CD4-positive, alpha-beta memory T cell (primary cell): Measurements from ENCODE around the gene ABCA13. TPM values are rescaled to one million over a fixed set of nuclear protein-coding genes. Genes with fewer than 3 reads are reported as not detected.

Experiments used
- CTCF ChIA-PET: fragments of 350-600 bp; sonication (Branson Sonifier 250); formaldehyde crosslinking; loops from one replicate; lab custom pipeline; 2021; ENCODE audit warnings: inconsistent platforms; ENCODE audit not compliant: partially characterized antibody; lab: Charles Lee
- POLR2A ChIA-PET: fragments of 350-600 bp; sonication (Branson Sonifier 250); formaldehyde crosslinking; loops from one replicate; lab custom pipeline; 2021; ENCODE audit not compliant: partially characterized antibody; lab: Charles Lee
- DNase-seq, 5 donors: peaks; one replicate each; pipeline versions ENCODE4 v3.0.0 to v3.0.0-alpha.2; 2020 to 2022; ENCODE audit warnings: mixed read lengths in 1 of 5
- H3K27ac ChIP-seq: one replicate; pipeline ENCODE4 v1.7.0; 2013; ENCODE audit warnings: low read depth, low read length
- H3K27me3 ChIP-seq: 2 replicates; pipeline ENCODE4 v1.7.0; 2013; ENCODE audit warnings: mild to moderate bottlenecking, low read length, moderate library complexity; ENCODE audit not compliant: insufficient read depth
- H3K36me3 ChIP-seq: 2 replicates; pipeline ENCODE4 v1.7.0; 2013; ENCODE audit warnings: mild to moderate bottlenecking, low read length, moderate library complexity; ENCODE audit not compliant: insufficient read depth
- H3K4me1 ChIP-seq: 2 replicates; pipeline ENCODE4 v1.7.0; 2013; ENCODE audit warnings: mild to moderate bottlenecking, low read length, moderate library complexity; ENCODE audit not compliant: insufficient read depth
- H3K4me3 ChIP-seq, 2 donors: one replicate each; pipeline ENCODE4 v1.7.0; 2013; ENCODE audit warnings: low read length in 2 of 2, mild to moderate bottlenecking in 1 of 2
- H3K9me3 ChIP-seq, 2 donors: one replicate each; pipeline ENCODE4 v1.7.0; 2013; ENCODE audit warnings: low read length in 2 of 2, control low read depth in 1 of 2; ENCODE audit not compliant: control insufficient read depth in 1 of 2
- H3K27ac Mint-ChIP-seq, 7 donors: one replicate each; pipeline ENCODE4 v1.8.0; 2020 to 2021; ENCODE audit warnings: mixed read lengths in 7 of 7, mild to moderate bottlenecking in 6 of 7, inconsistent platforms in 3 of 7, moderate library complexity in 3 of 7
- H3K27me3 Mint-ChIP-seq, 2 donors: one replicate each; pipeline ENCODE4 v1.8.0; 2020 to 2021; ENCODE audit warnings: mixed read lengths in 2 of 2
- H3K36me3 Mint-ChIP-seq, 2 donors: one replicate each; pipeline ENCODE4 v1.8.0; 2020 to 2021; ENCODE audit warnings: mixed read lengths in 2 of 2, inconsistent platforms in 1 of 2, mild to moderate bottlenecking in 1 of 2
- H3K4me1 Mint-ChIP-seq, 4 donors: one replicate each; pipeline ENCODE4 v1.8.0; 2020 to 2021; ENCODE audit warnings: mixed read lengths in 4 of 4, mild to moderate bottlenecking in 1 of 4
- H3K4me3 Mint-ChIP-seq, 8 donors: one replicate each; pipeline ENCODE4 v1.8.0; 2020 to 2021; ENCODE audit warnings: mixed read lengths in 8 of 8, mild to moderate bottlenecking in 7 of 8, moderate library complexity in 6 of 8, inconsistent platforms in 3 of 8
- H3K9me3 Mint-ChIP-seq, 8 donors: one replicate each; pipeline ENCODE4 v1.8.0; 2020 to 2021; ENCODE audit warnings: mixed read lengths in 8 of 8, mild to moderate bottlenecking in 5 of 8, inconsistent platforms in 3 of 8, moderate library complexity in 1 of 8
- intact Hi-C: fragments of 100-400 bp; cut with micrococcal nuclease; formaldehyde crosslinking; loops from one replicate; pipeline ENCODE4 v1.15.1; 2023
- polyA plus RNA-seq, 2 donors: library from polyadenylated mRNA; unstranded; fragments of 300-500 nt; fragmentation: Illumina TruSeq; gene quantifications; one replicate each; pipeline ENCODE4 v1.2.3, GENCODE V29; 2021
- total RNA-seq, 2 experiments: library from RNA; stranded (reverse); gene quantifications; one replicate each; pipeline ENCODE4 v1.2.3, GENCODE V29; 2021

ABCA13 gene
- total and polyA plus RNA-seq, 4 experiments from 2014 or later: not detected

- Mint-ChIP-seq H3K4me1 (no peaks in the 10 kb centered on the region), H3K4me3 (no peak overlapping the region), H3K27me3 (peaks cover 0 to 10% of the 10 kb centered on the region in 2 donors), H3K9me3 (peaks cover 0 to 4% (median 0%) of the 10 kb centered on the region in 8 donors), H3K27ac (no peak overlapping the region), H3K36me3 (no peaks in the 10 kb centered on the region)
- Histone ChIP-seq H3K27ac (no peak overlapping the region), H3K9me3 (no peaks in the 10 kb centered on the region), H3K36me3 (no peaks in the 10 kb centered on the region), H3K27me3 (no peaks in the 10 kb centered on the region), H3K4me1 (no peaks in the 10 kb centered on the region), H3K4me3 (no peak overlapping the region)
- intact Hi-C loops: no loop called here
- no peak for DNase-seq
- POLR2A ChIA-PET: no interaction called here
- CTCF ChIA-PET: no interaction called here
These were observed 134.4 kb downstream of the ABCA13 start for GRCh38 chr7:48305661-48306060.

- Histone ChIP-seq H3K4me3 (no peak overlapping the region), H3K27ac (no peak overlapping the region), H3K4me1 (no peaks in the 10 kb centered on the region), H3K9me3 (no peaks in the 10 kb centered on the region), H3K36me3 (no peaks in the 10 kb centered on the region), H3K27me3 (no peaks in the 10 kb centered on the region)
- Mint-ChIP-seq H3K27me3 (peaks cover 0 to 8% of the 10 kb centered on the region in 2 donors), H3K4me1 (no peaks in the 10 kb centered on the region), H3K36me3 (no peaks in the 10 kb centered on the region), H3K9me3 (peaks cover 0 to 4% (median 0%) of the 10 kb centered on the region in 8 donors), H3K4me3 (no peak overlapping the region), H3K27ac (no peak overlapping the region)
- intact Hi-C loops: no loop called here
- CTCF ChIA-PET: interaction anchor here (1.0 kb wide), 1 partner anchor 8 kb away, joined by 3 read pairs; no protein-coding TSS in a partner anchor
- no peak for DNase-seq
- POLR2A ChIA-PET: no interaction called here
These were observed 135.9 kb downstream of the ABCA13 start for GRCh38 chr7:48307041-48307714.

- Mint-ChIP-seq H3K4me3 (no peak overlapping the region), H3K27ac (no peak overlapping the region), H3K9me3 (no peaks in the 10 kb centered on the region), H3K27me3 (peaks cover 0 to 7% of the 10 kb centered on the region in 2 donors), H3K4me1 (no peaks in the 10 kb centered on the region), H3K36me3 (no peaks in the 10 kb centered on the region)
- ChIA-PET POLR2A (no interaction called here), CTCF (interaction anchor here (1.8 kb wide), 1 partner anchor 10 kb away, joined by 5 read pairs; no protein-coding TSS in a partner anchor)
- Histone ChIP-seq H3K27me3 (no peaks in the 10 kb centered on the region), H3K9me3 (no peaks in the 10 kb centered on the region), H3K4me3 (no peak overlapping the region), H3K27ac (no peak overlapping the region), H3K36me3 (no peaks in the 10 kb centered on the region), H3K4me1 (no peaks in the 10 kb centered on the region)
- intact Hi-C loops: no loop called here
- DNase-seq: no peak
These were observed 138.5 kb downstream of the ABCA13 start for GRCh38 chr7:48309720-48310119.

GRCh38 chr7:48311464-48312100 lies 140.3 kb downstream of the ABCA13 start:
- no peaks in the 10 kb centered on the region for H3K4me1 Mint-ChIP-seq
- no peak overlapping the region for H3K27ac ChIP-seq
- DNase-seq: no peak
- H3K27me3 Mint-ChIP-seq: no peaks in the 10 kb centered on the region
- no peaks in the 10 kb centered on the region for H3K9me3 ChIP-seq
- ChIA-PET CTCF (interaction anchor here (1.8 kb wide), 1 partner anchor 12 kb away, joined by 5 read pairs; no protein-coding TSS in a partner anchor), POLR2A (no interaction called here)
- H3K27ac Mint-ChIP-seq: no peak overlapping the region
- no peak overlapping the region for H3K4me3 ChIP-seq
- intact Hi-C loops: no loop called here
- no peaks in the 10 kb centered on the region for H3K36me3 ChIP-seq
- H3K4me1 ChIP-seq: no peaks in the 10 kb centered on the region
- no peaks in the 10 kb centered on the region for H3K27me3 ChIP-seq
- no peak overlapping the region for H3K4me3 Mint-ChIP-seq
- no peaks in the 10 kb centered on the region for H3K9me3 Mint-ChIP-seq
- H3K36me3 Mint-ChIP-seq: no peaks in the 10 kb centered on the region

GRCh38 chr7:48312151-48312550 lies 140.9 kb downstream of the ABCA13 start:
- no peaks in the 10 kb centered on the region for H3K9me3 ChIP-seq
- ChIA-PET CTCF (no interaction called here), POLR2A (no interaction called here)
- H3K27ac Mint-ChIP-seq: no peak overlapping the region
- no peak for DNase-seq
- intact Hi-C loops: no loop called here
- H3K4me3 ChIP-seq: no peak overlapping the region
- no peak overlapping the region for H3K27ac ChIP-seq
- no peaks in the 10 kb centered on the region for H3K4me1 ChIP-seq
- H3K9me3 Mint-ChIP-seq: no peaks in the 10 kb centered on the region
- no peaks in the 10 kb centered on the region for H3K27me3 ChIP-seq
- no peaks in the 10 kb centered on the region for H3K36me3 Mint-ChIP-seq
- H3K36me3 ChIP-seq: no peaks in the 10 kb centered on the region
- H3K4me3 Mint-ChIP-seq: no peak overlapping the region
- H3K4me1 Mint-ChIP-seq: no peaks in the 10 kb centered on the region
- H3K27me3 Mint-ChIP-seq: no peaks in the 10 kb centered on the region

- Histone ChIP-seq H3K27ac (no peak overlapping the region), H3K9me3 (no peaks in the 10 kb centered on the region), H3K4me1 (no peaks in the 10 kb centered on the region), H3K27me3 (no peaks in the 10 kb centered on the region), H3K4me3 (no peak overlapping the region), H3K36me3 (no peaks in the 10 kb centered on the region)
- H3K4me3 Mint-ChIP-seq: no peak overlapping the region
- peaks cover 0 to 5% of the 10 kb centered on the region in 2 donors for H3K27me3 Mint-ChIP-seq
- POLR2A ChIA-PET: no interaction called here
- CTCF ChIA-PET: no interaction called here
- intact Hi-C loops: no loop called here
- H3K27ac Mint-ChIP-seq: no peak overlapping the region
- H3K9me3 Mint-ChIP-seq: no peaks in the 10 kb centered on the region
- no peaks in the 10 kb centered on the region for H3K4me1 Mint-ChIP-seq
- no peak for DNase-seq
- H3K36me3 Mint-ChIP-seq: no peaks in the 10 kb centered on the region
These were observed 145.5 kb downstream of the ABCA13 start for GRCh38 chr7:48316768-48317167.

GRCh38 chr7:48317360-48317759 lies 146.1 kb downstream of the ABCA13 start:
- Histone ChIP-seq H3K9me3 (no peaks in the 10 kb centered on the region), H3K4me1 (no peaks in the 10 kb centered on the region), H3K4me3 (no peak overlapping the region), H3K27ac (no peak overlapping the region), H3K36me3 (no peaks in the 10 kb centered on the region), H3K27me3 (no peaks in the 10 kb centered on the region)
- H3K27ac Mint-ChIP-seq: no peak overlapping the region
- no peak for DNase-seq
- no peak overlapping the region for H3K4me3 Mint-ChIP-seq
- POLR2A ChIA-PET: no interaction called here
- peaks cover 0 to 5% of the 10 kb centered on the region in 2 donors for H3K27me3 Mint-ChIP-seq
- intact Hi-C loops: no loop called here
- H3K9me3 Mint-ChIP-seq: no peaks in the 10 kb centered on the region
- CTCF ChIA-PET: no interaction called here
- no peaks in the 10 kb centered on the region for H3K36me3 Mint-ChIP-seq
- no peaks in the 10 kb centered on the region for H3K4me1 Mint-ChIP-seq
